ENCODE data around the gene SGTA.

DNA sequence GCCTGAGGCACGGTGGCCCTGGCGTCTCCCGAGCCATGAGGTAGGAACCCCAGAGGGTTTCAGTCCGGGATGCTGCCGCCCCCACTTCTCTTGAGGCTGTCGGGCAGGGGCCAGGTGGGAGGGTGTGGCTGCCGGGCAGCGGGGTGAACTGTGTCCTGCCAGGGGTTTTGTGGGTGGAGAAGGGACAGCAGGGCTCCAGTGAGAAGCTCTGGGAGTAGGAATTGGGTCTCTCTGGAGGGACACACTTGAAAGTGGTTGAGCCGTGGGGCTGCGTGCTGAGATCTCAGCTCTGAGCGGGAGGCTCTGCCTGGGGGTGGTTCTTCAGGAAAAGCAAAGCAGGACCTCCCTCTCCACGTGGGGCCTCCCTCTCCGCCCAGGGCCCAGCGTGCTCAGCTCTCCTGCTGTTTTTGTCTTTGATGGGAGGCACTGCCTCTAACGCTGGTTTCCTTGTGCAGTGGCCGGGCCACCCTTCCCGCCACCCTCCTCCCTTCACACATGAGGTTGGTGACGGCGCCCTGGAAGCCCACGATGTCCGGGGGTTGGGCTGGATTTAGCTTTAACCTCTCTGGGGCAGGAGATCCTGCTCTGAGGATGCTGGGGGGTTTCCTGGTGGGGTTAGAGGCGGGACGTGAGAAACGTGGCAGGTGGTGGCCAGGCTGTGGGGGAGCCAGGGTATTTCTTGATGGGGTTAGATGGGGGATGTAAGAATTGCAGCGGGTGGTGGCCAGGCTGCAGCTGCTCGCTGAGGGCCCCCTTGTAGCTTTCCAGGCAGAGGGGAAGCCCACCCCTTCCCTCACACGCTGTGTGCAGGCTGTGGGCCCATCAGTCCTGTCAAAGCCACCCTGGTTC is 21.3 kb upstream of the SGTA start:
- TF ChIP-seq CTCF (IDR thresholded peaks at IDR 0.05) (no peak), POLR2A (IDR thresholded peaks at IDR 0.05) (no peak)

Data from thyroid gland (tissue), 4 donors.